Activated CD4-positive, CD25-positive, alpha-beta regulatory T cell (primary cell): ENCODE measurements around the gene RPS6KC1.
"Not testable (repeated sequence)": the region's sequence is repeated elsewhere in the genome, so short reads cannot be mapped to it uniquely, and the experiment has no call there.

Experiments used
- DNase-seq, 4 experiments: peaks; one replicate each; lab custom pipeline; 2025; lab: John Stamatoyannopoulos, UW

The RPS6KC1 gene

GRCh38 chr1:213110349-213111300, 59.6 kb downstream of the RPS6KC1 start:
- DNase-seq = no peak

- DNase-seq = no peak
These were observed 60.5 kb downstream of the RPS6KC1 start for GRCh38 chr1:213111502-213111901.

GRCh38 chr1:213112723-213113122, 61.7 kb downstream of the RPS6KC1 start:
- DNase-seq = not testable (repeated sequence)

GRCh38 chr1:213117699-213118180, 66.7 kb downstream of the RPS6KC1 start:
- DNase-seq = not testable (repeated sequence)

GRCh38 chr1:213119794-213120193, 68.8 kb downstream of the RPS6KC1 start:
- DNase-seq = no peak

GRCh38 chr1:213120386-213120785, 69.3 kb downstream of the RPS6KC1 start:
- no peak for DNase-seq

- DNase-seq = no peak
These were observed 69.9 kb downstream of the RPS6KC1 start for GRCh38 chr1:213120961-213121360.

- DNase-seq = no peak
These were observed 71.5 kb downstream of the RPS6KC1 start for GRCh38 chr1:213122514-213122929.

- DNase-seq = no peak
These were observed 72.0 kb downstream of the RPS6KC1 start for GRCh38 chr1:213123087-213123486.

GRCh38 chr1:213123536-213123935, 72.5 kb downstream of the RPS6KC1 start:
- DNase-seq = no peak

- no peak for DNase-seq
These were observed 73.5 kb downstream of the RPS6KC1 start for GRCh38 chr1:213124590-213124989.

- DNase-seq = no peak
These were observed 74.6 kb downstream of the RPS6KC1 start for GRCh38 chr1:213125643-213126042.

GRCh38 chr1:213127074-213127473, 76.0 kb downstream of the RPS6KC1 start:
- DNase-seq = no peak

GRCh38 chr1:213131851-213132655, 81.0 kb downstream of the RPS6KC1 start:
- no peak for DNase-seq

- DNase-seq = no peak
These were observed 84.5 kb downstream of the RPS6KC1 start for GRCh38 chr1:213135572-213135971.

GRCh38 chr1:213136190-213136917, 85.3 kb downstream of the RPS6KC1 start:
- DNase-seq = no peak

- DNase-seq = no peak
These were observed 87.3 kb downstream of the RPS6KC1 start for GRCh38 chr1:213138391-213138790.

- no peak for DNase-seq
These were observed 87.9 kb downstream of the RPS6KC1 start for GRCh38 chr1:213138892-213139291.

- DNase-seq = no peak
These were observed 97.9 kb downstream of the RPS6KC1 start for GRCh38 chr1:213148905-213149304.

GRCh38 chr1:213150090-213150489, 99.0 kb downstream of the RPS6KC1 start:
- not testable (repeated sequence) for DNase-seq

GRCh38 chr1:213154056-213154685, 103.1 kb downstream of the RPS6KC1 start:
- no peak for DNase-seq
